Astrocyte of the cerebellum (primary cell): Measurements from ENCODE around the gene CLIP2.

Experiments used
- DNase-seq: peaks from one replicate; pipeline ENCODE4 v3.0.0-alpha.2; 2011; ENCODE audit warnings: low read depth
- H3K4me3 ChIP-seq: 2 replicates; pipeline ENCODE4 v1.5.1; 2011; ENCODE audit warnings: mild to moderate bottlenecking, low read depth, low read length, moderate library complexity
- CTCF ChIP-seq: IDR thresholded peaks from 2 replicates; pipeline ENCODE4 v1.5.1; 2012; ENCODE audit warnings: low read length, low read depth, moderate library complexity, mild to moderate bottlenecking; ENCODE audit errors: missing control alignments
- in situ Hi-C: cut with HindIII; loops from 2 replicates; pipeline ENCODE4 v1.10.0; 2017; ENCODE audit warnings: low sequenced_read_pairs

The CLIP2 gene

GRCh38 chr7:74282748-74283459, 6.3 kb upstream of the CLIP2 start:
- H3K4me3 ChIP-seq = no peak overlapping the region
- DNase-seq = no peak
- no peak for TF ChIP-seq CTCF
- in situ Hi-C loops = loop anchor here (5.0 kb wide), 1 partner anchor 104 kb away; no protein-coding TSS in a partner anchor

- no peak for DNase-seq
- in situ Hi-C loops = loop anchor here (5.0 kb wide), 1 partner anchor 103 kb away; no protein-coding TSS in a partner anchor
- H3K4me3 ChIP-seq = no peak overlapping the region
- TF ChIP-seq CTCF = no peak
These were observed 5.3 kb upstream of the CLIP2 start for GRCh38 chr7:74283858-74284447.

- TF ChIP-seq CTCF = no peak
- DNase-seq = no peak
- in situ Hi-C loops = loop anchor here (5.0 kb wide), 1 partner anchor 102 kb away; no protein-coding TSS in a partner anchor
- H3K4me3 ChIP-seq = no peak overlapping the region
These were observed 4.4 kb upstream of the CLIP2 start for GRCh38 chr7:74284781-74285259.

GRCh38 chr7:74286131-74286530, 3.1 kb upstream of the CLIP2 start:
- in situ Hi-C loops = no loop called here
- no peak for DNase-seq
- no peak for TF ChIP-seq CTCF
- no peak overlapping the region for H3K4me3 ChIP-seq

- TF ChIP-seq CTCF = no peak
- in situ Hi-C loops = no loop called here
- no peak for DNase-seq
- H3K4me3 ChIP-seq = no peak overlapping the region
These were observed 1.7 kb upstream of the CLIP2 start for GRCh38 chr7:74287303-74288033.

- no peak for TF ChIP-seq CTCF
- peak overlapping the region; percentile 37 for H3K4me3 ChIP-seq
- no peak for DNase-seq
- in situ Hi-C loops = no loop called here
These were observed 949 bp upstream of the CLIP2 start for GRCh38 chr7:74288034-74288881.
